ENCODE data around the gene OR5P2. TPM values are rescaled to one million over a fixed set of nuclear protein-coding genes. Genes with fewer than 3 reads are reported as not detected.
"Not testable (repeated sequence)": the region's sequence is repeated elsewhere in the genome, so short reads cannot be mapped to it uniquely, and the experiment has no call there.

The OR5P2 gene
- total and polyA plus RNA-seq, 2 of the 8 experiments (the other 6 are each of a cell fraction or from before 2014, with no cell fraction given), result 0.08 TPM; not detected in 1

- H4K5ac ChIP-seq (ENCODE audit: insufficient read length, low read depth, low read length); H4K20me1 ChIP-seq (replicated peaks in 1 of 2; ENCODE audit: control insufficient read depth in 1 of 2, insufficient read depth in 2 of 2, low read length in 2 of 2); H3K18ac ChIP-seq (ENCODE audit: extremely low read depth, low read length); H3K79me2 ChIP-seq (ENCODE audit: control insufficient read depth in 1 of 2, insufficient read depth in 2 of 2, low read length in 2 of 2); FAIRE-seq; DNase-seq (ENCODE audit: low read depth in 1 of 2, low spot score in 2 of 2); H2AFZ ChIP-seq (ENCODE audit: low read length); H2AK5ac ChIP-seq (ENCODE audit: low read depth, low read length); CTCF ChIA-PET (ENCODE audit: partially characterized antibody); H3K14ac ChIP-seq (ENCODE audit: insufficient read length); H3K4me2 ChIP-seq (ENCODE audit: insufficient read depth in 1 of 2, low read depth in 2 of 2, low read length in 2 of 2); H3K27ac ChIP-seq (ENCODE audit: low read depth, low read length); H4K8ac ChIP-seq (ENCODE audit: extremely low read depth, insufficient read depth, low read length); H3K4me1 ChIP-seq (replicated peaks in 1 of 4; ENCODE audit: control insufficient read depth in 3 of 4, insufficient read depth in 4 of 4, low read length in 3 of 4); H2BK12ac ChIP-seq (ENCODE audit: low read depth, low read length); POLR2A ChIA-PET (ENCODE audit: partially characterized antibody); H3K27me3 ChIP-seq (replicated peaks in 1 of 4; ENCODE audit: control insufficient read depth in 3 of 4, extremely low read depth in 1 of 4, insufficient read depth in 3 of 4, low read length in 3 of 4); H2BK5ac ChIP-seq (ENCODE audit: low read depth, low read length); H3K56ac ChIP-seq (replicated peaks; ENCODE audit: insufficient read length, low read depth, low read length); H3K23ac ChIP-seq (ENCODE audit: insufficient read length); H3K79me1 ChIP-seq (ENCODE audit: low read depth, low read length); H3K9ac ChIP-seq (replicated peaks in 1 of 4; ENCODE audit: extremely low read depth in 1 of 4, low read depth in 3 of 4, low read length in 3 of 4); H3K23me2 ChIP-seq (ENCODE audit: low read depth, low read length); H2BK120ac ChIP-seq (replicated peaks; ENCODE audit: low read depth, low read length); H2BK15ac ChIP-seq (ENCODE audit: low read length); H3K4ac ChIP-seq (replicated peaks; ENCODE audit: insufficient read length, low read depth, low read length); H4K91ac ChIP-seq (replicated peaks; ENCODE audit: insufficient read length, low read length); H3K9me3 ChIP-seq (ENCODE audit: insufficient read depth in 2 of 2, low read depth in 1 of 2, low read length in 1 of 2); H2BK20ac ChIP-seq (ENCODE audit: low read length); H3K36me3 ChIP-seq (ENCODE audit: control insufficient read depth in 2 of 4, insufficient read depth in 4 of 4, low read length in 3 of 4); H3K4me3 ChIP-seq (ENCODE audit: extremely low read depth in 1 of 4, insufficient read depth in 2 of 4, low read depth in 3 of 4, low read length in 4 of 4): not testable (repeated sequence)
- WGBS, 2 experiments (ENCODE audit: extremely low coverage in 1 of 2, insufficient coverage in 1 of 2, insufficient read length in 1 of 2, insufficient replicate concordance in 2 of 2, low coverage in 1 of 2, low lambda C conversion rate in 2 of 2, missing lambda C conversion rate in 1 of 2), result 93% methylated on average over 10 of the region's 10 CpGs; no CpG with 5 or more reads in 1 of the 2 experiments
These were observed 32.4 kb downstream of the OR5P2 start for GRCh38 chr11:7764301-7764700.
